IgD-negative memory B cell (primary cell): ENCODE measurements around the gene TAF10. TPM values are rescaled to one million over a fixed set of nuclear protein-coding genes. Genes with fewer than 3 reads are reported as not detected.
A peak's percentile ranks its signal among the peaks of the same experiment; 100 is the strongest.

Experiments
- H3K27ac Mint-ChIP-seq, 3 donors: one replicate each; pipeline ENCODE4 v1.8.0; 2020 to 2022; ENCODE audit warnings: mild to moderate bottlenecking in 3 of 3, mixed read lengths in 3 of 3, moderate library complexity in 1 of 3
- H3K27me3 Mint-ChIP-seq: one replicate; pipeline ENCODE4 v1.8.0; 2021; ENCODE audit warnings: mixed read lengths
- H3K36me3 Mint-ChIP-seq: one replicate; pipeline ENCODE4 v1.8.0; 2020; ENCODE audit warnings: mild to moderate bottlenecking, mixed read lengths
- H3K4me1 Mint-ChIP-seq, 3 donors: one replicate each; pipeline ENCODE4 v1.8.0; 2020 to 2022; ENCODE audit warnings: mixed read lengths in 3 of 3, mild to moderate bottlenecking in 1 of 3
- H3K4me3 Mint-ChIP-seq, 4 donors: one replicate each; pipeline ENCODE4 v1.8.0; 2020 to 2022; ENCODE audit warnings: mild to moderate bottlenecking in 4 of 4, mixed read lengths in 4 of 4, moderate library complexity in 3 of 4
- H3K9me3 Mint-ChIP-seq, 3 donors: one replicate each; pipeline ENCODE4 v1.8.0; 2020 to 2021; ENCODE audit warnings: mixed read lengths in 3 of 3, mild to moderate bottlenecking in 1 of 3
- polyA plus RNA-seq: library from polyadenylated mRNA; unstranded; fragments of 300-500 nt; fragmentation: Illumina TruSeq; gene quantifications from one replicate; pipeline ENCODE4 v1.2.3, GENCODE V29; 2021

TAF10 gene
- polyA plus RNA-seq, 1 donor from 2014 or later: 256 TPM

- peaks cover 9 to 27% (median 19%) of the 10 kb centered on the region in 3 donors for H3K4me1 Mint-ChIP-seq
Observed at GRCh38 chr11:6611963-6612212, 128 bp downstream of the TAF10 start.

GRCh38 chr11:6611092-6611962, 689 bp downstream of the TAF10 start:
- no peaks in the 10 kb centered on the region for H3K27me3 Mint-ChIP-seq
- peaks cover 5% of the 10 kb centered on the region for H3K36me3 Mint-ChIP-seq
- no peaks in the 10 kb centered on the region for H3K9me3 Mint-ChIP-seq
- H3K4me3 Mint-ChIP-seq: peak overlapping the region in 3 of 4 donors; percentile 86 to 97 (median 94)
- H3K4me1 Mint-ChIP-seq: peaks cover 12 to 28% (median 22%) of the 10 kb centered on the region in 3 donors
- H3K27ac Mint-ChIP-seq: peak overlapping the region in 1 of 3 donors; percentile 97

More at GRCh38 chr11:6611963-6612212, 128 bp downstream of the TAF10 start:
- Mint-ChIP-seq H3K9me3 (no peaks in the 10 kb centered on the region), H3K27me3 (no peaks in the 10 kb centered on the region), H3K4me3 (peak overlapping the region in 3 of 4 donors; percentile 86 to 97 (median 94)), H3K27ac (peak overlapping the region in 1 of 3 donors; percentile 97), H3K36me3 (peaks cover 5% of the 10 kb centered on the region)

- Mint-ChIP-seq H3K27ac (peak overlapping the region in 1 of 3 donors; percentile 9), H3K4me3 (peak overlapping the region in 3 of 4 donors; percentile 86 to 97 (median 94)), H3K36me3 (peaks cover 3% of the 10 kb centered on the region), H3K9me3 (no peaks in the 10 kb centered on the region), H3K27me3 (no peaks in the 10 kb centered on the region), H3K4me1 (peaks cover 18 to 28% (median 25%) of the 10 kb centered on the region in 3 donors)
Observed at GRCh38 chr11:6610591-6610990, 1.4 kb downstream of the TAF10 start.

GRCh38 chr11:6609502-6610015, 2.5 kb downstream of the TAF10 start:
- H3K4me3 Mint-ChIP-seq: peak overlapping the region in 2 of 4 donors; percentile 39 to 52
- H3K27me3 Mint-ChIP-seq: no peaks in the 10 kb centered on the region
- peaks cover 3% of the 10 kb centered on the region for H3K36me3 Mint-ChIP-seq
- H3K9me3 Mint-ChIP-seq: no peaks in the 10 kb centered on the region
- H3K4me1 Mint-ChIP-seq: peaks cover 18 to 27% (median 25%) of the 10 kb centered on the region in 3 donors
- peak overlapping the region; percentile 9 to 85 (median 67) for H3K27ac Mint-ChIP-seq

- Mint-ChIP-seq H3K4me3 (peak overlapping the region in 2 of 4 donors; percentile 19 to 39), H3K27ac (peak overlapping the region in 2 of 3 donors; percentile 9 to 67), H3K36me3 (peaks cover 3% of the 10 kb centered on the region), H3K9me3 (no peaks in the 10 kb centered on the region), H3K4me1 (peaks cover 18 to 27% (median 25%) of the 10 kb centered on the region in 3 donors), H3K27me3 (no peaks in the 10 kb centered on the region)
Observed at GRCh38 chr11:6608726-6609501, 3.1 kb downstream of the TAF10 start.

- H3K27ac Mint-ChIP-seq: peak overlapping the region in 2 of 3 donors; percentile 27 to 53
- H3K27me3 Mint-ChIP-seq: no peaks in the 10 kb centered on the region
- H3K4me3 Mint-ChIP-seq: peak overlapping the region in 1 of 4 donors; percentile 46
- H3K36me3 Mint-ChIP-seq: peaks cover 3% of the 10 kb centered on the region
- H3K4me1 Mint-ChIP-seq: peaks cover 18 to 27% (median 25%) of the 10 kb centered on the region in 3 donors
- H3K9me3 Mint-ChIP-seq: no peaks in the 10 kb centered on the region
Observed at GRCh38 chr11:6608011-6608410, 4.0 kb downstream of the TAF10 start.

GRCh38 chr11:6607190-6607795, 4.7 kb downstream of the TAF10 start:
- H3K27ac Mint-ChIP-seq: peak overlapping the region in 2 of 3 donors; percentile 29 to 86
- H3K4me3 Mint-ChIP-seq: peak overlapping the region in 3 of 4 donors; percentile 21 to 77 (median 60)
- peaks cover 3% of the 10 kb centered on the region for H3K36me3 Mint-ChIP-seq
- H3K4me1 Mint-ChIP-seq: peaks cover 18 to 27% (median 25%) of the 10 kb centered on the region in 3 donors
- no peaks in the 10 kb centered on the region for H3K27me3 Mint-ChIP-seq
- H3K9me3 Mint-ChIP-seq: no peaks in the 10 kb centered on the region

- Mint-ChIP-seq H3K4me1 (peaks cover 18 to 29% (median 27%) of the 10 kb centered on the region in 3 donors), H3K9me3 (no peaks in the 10 kb centered on the region), H3K36me3 (peaks cover 3% of the 10 kb centered on the region), H3K27ac (peak overlapping the region in 2 of 3 donors; percentile 29 to 86), H3K4me3 (peak overlapping the region in 2 of 4 donors; percentile 7 to 25), H3K27me3 (no peaks in the 10 kb centered on the region)
Observed at GRCh38 chr11:6606471-6607189, 5.4 kb downstream of the TAF10 start.

GRCh38 chr11:6604790-6605189, 7.2 kb downstream of the TAF10 start:
- Mint-ChIP-seq H3K9me3 (no peaks in the 10 kb centered on the region), H3K4me1 (peaks cover 14 to 25% (median 16%) of the 10 kb centered on the region in 3 donors), H3K27ac (no peak overlapping the region), H3K4me3 (no peak overlapping the region), H3K36me3 (peaks cover 2% of the 10 kb centered on the region), H3K27me3 (no peaks in the 10 kb centered on the region)

GRCh38 chr11:6604081-6604626, 7.9 kb downstream of the TAF10 start:
- H3K27me3 Mint-ChIP-seq: no peaks in the 10 kb centered on the region
- no peak overlapping the region for H3K4me3 Mint-ChIP-seq
- no peaks in the 10 kb centered on the region for H3K9me3 Mint-ChIP-seq
- H3K27ac Mint-ChIP-seq: no peak overlapping the region
- H3K36me3 Mint-ChIP-seq: peaks cover 2% of the 10 kb centered on the region
- H3K4me1 Mint-ChIP-seq: peaks cover 15 to 25% (median 19%) of the 10 kb centered on the region in 3 donors

GRCh38 chr11:6603287-6604080, 8.5 kb downstream of the TAF10 start, which contains the start of the genes ILK and RRP8:
Gene ILK, plus strand, starts transcription at chr11:6603774. Its CDS starts 498 bp downstream, at chr11:6604272.
Gene RRP8, minus strand, starts transcription at chr11:6603616. Its CDS starts 114 bp downstream, at chr11:6603502.
- no peak within 1 kb of the TSS for H3K4me3 Mint-ChIP-seq

GRCh38 chr11:6602096-6602940, 9.7 kb downstream of the TAF10 start:
- Mint-ChIP-seq H3K9me3 (no peaks in the 10 kb centered on the region), H3K27ac (peak overlapping the region in 1 of 3 donors; percentile 28), H3K27me3 (no peaks in the 10 kb centered on the region), H3K4me1 (peaks cover 14 to 24% (median 19%) of the 10 kb centered on the region in 3 donors), H3K4me3 (peak overlapping the region in 1 of 4 donors; percentile 49), H3K36me3 (peaks cover 1% of the 10 kb centered on the region)

More at GRCh38 chr11:6603287-6604080, 8.5 kb downstream of the TAF10 start, which contains the start of the genes ILK and RRP8:
- H3K4me1 Mint-ChIP-seq: peaks cover 15 to 25% (median 23%) of the 10 kb centered on the region in 3 donors
- no peaks in the 10 kb centered on the region for H3K27me3 Mint-ChIP-seq
- no peaks in the 10 kb centered on the region for H3K9me3 Mint-ChIP-seq
- H3K27ac Mint-ChIP-seq: no peak within 1 kb of the TSS
- H3K36me3 Mint-ChIP-seq: no peaks in the 10 kb centered on the region
